MM.1S (cell line): ENCODE data around the gene PHF8.

Experiments used
- EZH2 ChIP-seq: fragments of 300-600 bp; sonication (generic); optimal IDR thresholded peaks from 2 replicates; pipeline ENCODE3; 2017; ENCODE audit warnings: low read depth, mild to moderate bottlenecking, antibody characterized with exemption, low read length, mixed read lengths
- EZH2phosphoT487 ChIP-seq: fragments of 300-600 bp; sonication (generic); IDR thresholded peaks from 2 replicates; pipeline ENCODE4 v1.6.1; 2018; ENCODE audit warnings: antibody characterized with exemption, low read length
- TF ChIP-seq, protein P1 (sequence below): fragments of 300-600 bp; sonication (generic); IDR thresholded peaks from 2 replicates; pipeline ENCODE4 v1.5.1; 2016; ENCODE audit warnings: antibody characterized with exemption, low read length, mixed read lengths

DNA sequence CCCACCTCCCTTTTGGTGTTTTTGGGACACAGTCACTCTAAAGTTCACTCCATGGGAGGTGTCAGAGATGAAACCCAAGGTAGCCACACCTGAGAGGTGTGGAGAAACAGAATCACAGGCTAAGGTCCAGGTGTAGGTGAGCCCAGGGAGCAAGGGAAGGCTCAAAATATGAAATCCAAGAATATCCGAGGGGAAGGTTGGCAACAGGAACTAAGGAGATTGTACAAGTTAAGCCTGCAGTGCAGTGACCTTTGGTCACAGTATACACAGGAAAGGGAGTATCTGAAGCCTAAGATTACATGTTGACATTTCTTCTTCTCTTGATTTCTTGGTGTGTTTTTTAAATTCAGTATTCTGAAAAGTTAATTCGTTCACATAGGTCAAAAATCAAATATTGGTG lies 46.5 kb downstream of the PHF8 start:
- TF ChIP-seq, protein P1, sequence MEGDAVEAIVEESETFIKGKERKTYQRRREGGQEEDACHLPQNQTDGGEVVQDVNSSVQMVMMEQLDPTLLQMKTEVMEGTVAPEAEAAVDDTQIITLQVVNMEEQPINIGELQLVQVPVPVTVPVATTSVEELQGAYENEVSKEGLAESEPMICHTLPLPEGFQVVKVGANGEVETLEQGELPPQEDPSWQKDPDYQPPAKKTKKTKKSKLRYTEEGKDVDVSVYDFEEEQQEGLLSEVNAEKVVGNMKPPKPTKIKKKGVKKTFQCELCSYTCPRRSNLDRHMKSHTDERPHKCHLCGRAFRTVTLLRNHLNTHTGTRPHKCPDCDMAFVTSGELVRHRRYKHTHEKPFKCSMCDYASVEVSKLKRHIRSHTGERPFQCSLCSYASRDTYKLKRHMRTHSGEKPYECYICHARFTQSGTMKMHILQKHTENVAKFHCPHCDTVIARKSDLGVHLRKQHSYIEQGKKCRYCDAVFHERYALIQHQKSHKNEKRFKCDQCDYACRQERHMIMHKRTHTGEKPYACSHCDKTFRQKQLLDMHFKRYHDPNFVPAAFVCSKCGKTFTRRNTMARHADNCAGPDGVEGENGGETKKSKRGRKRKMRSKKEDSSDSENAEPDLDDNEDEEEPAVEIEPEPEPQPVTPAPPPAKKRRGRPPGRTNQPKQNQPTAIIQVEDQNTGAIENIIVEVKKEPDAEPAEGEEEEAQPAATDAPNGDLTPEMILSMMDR: no peak
- no peak for TF ChIP-seq EZH2
- TF ChIP-seq EZH2phosphoT487: no peak
